Gastrocnemius medialis (tissue), 4 donors: ENCODE data around the gene FH. TPM values are rescaled to one million over a fixed set of nuclear protein-coding genes. Genes with fewer than 3 reads are reported as not detected.

Experiments
- ATAC-seq, 2 donors: fragments of 150-250 bp; one replicate each; pipeline ENCODE4 v1.9.1; 2016
- DNase-seq, 2 donors: peaks; one replicate each; pipeline ENCODE4 v3.0.0-alpha.2; 2019
- H3K27ac ChIP-seq, 4 donors: fragments of 200-600 bp; sonication (generic); 1 replicate in 1 of 4; 2 replicates in 3 of 4; pipeline ENCODE4 v1.5.1; 2016 to 2018; ENCODE audit warnings: mild to moderate bottlenecking in 2 of 4, moderate library complexity in 1 of 4
- H3K27me3 ChIP-seq, 3 donors: fragments of 200-600 bp; sonication (generic) in 2 of 3; 1 replicate in 1 of 3; 2 replicates in 2 of 3; pipeline versions ENCODE4 v1.5.1 to v1.6.0; 2016 to 2019; ENCODE audit warnings: mild to moderate bottlenecking in 1 of 3, moderate library complexity in 1 of 3
- H3K36me3 ChIP-seq, 2 donors: fragments of 200-600 bp; sonication (generic) in 1 of 2; one replicate each; pipeline ENCODE4 v1.5.1; 2017 to 2018
- H3K4me1 ChIP-seq, 2 donors: fragments of 200-600 bp; sonication (generic) in 1 of 2; one replicate each; pipeline ENCODE4 v1.5.1; 2016 to 2017; ENCODE audit warnings: mild to moderate bottlenecking in 2 of 2
- H3K4me3 ChIP-seq, 4 donors: fragments of 200-600 bp; sonication (generic) in 3 of 4; 1 replicate in 1 of 4; 2 replicates in 3 of 4; pipeline ENCODE4 v1.5.1; 2016 to 2019; ENCODE audit warnings: mild to moderate bottlenecking in 2 of 4
- H3K9me3 ChIP-seq, 3 donors: fragments of 200-600 bp; sonication (generic) in 2 of 3; 1 replicate in 1 of 3; 2 replicates in 2 of 3; pipeline ENCODE4 v1.5.1; 2016 to 2019
- POLR2A ChIP-seq, 2 donors: fragments of 450-650 bp; IDR thresholded peaks; one replicate each; pipeline ENCODE4 v1.6.1; 2017; ENCODE audit warnings: antibody characterized with exemption in 2 of 2, mild to moderate bottlenecking in 2 of 2, moderate library complexity in 2 of 2
- in situ Hi-C, 4 donors: fragments of 200-750 bp; cut with MboI; loops; one replicate each; pipeline versions ENCODE4 v1.15.0 to v1.8.0; 2017; ENCODE audit warnings: low sequenced_read_pairs in 4 of 4
- intact Hi-C: fragments of 100-400 bp; cut with DNase I; formaldehyde crosslinking; loops from one replicate; pipeline ENCODE4 v1.15.1; 2023; ENCODE audit warnings: low total_unique reads
- total RNA-seq, 4 donors: library from RNA; depleted of rRNA; stranded (reverse); fragments of >200 nt; gene quantifications; one replicate each; pipeline versions ENCODE4 v1.1.0 to v1.2.3, GENCODE V29; 2016
- TF ChIP-seq, protein P1 (sequence below), 5 experiments: fragments of 450-650 bp in 3 of 5; fragments of 200-600 bp in 2 of 5; sonication (generic) in 2 of 5; IDR thresholded peaks in 4 of 5; conservative IDR thresholded peaks in 1 of 5; 1 replicate in 4 of 5; 2 replicates in 1 of 5; pipeline ENCODE4 v1.5.1; 2016 to 2019; ENCODE audit warnings: antibody characterized with exemption in 5 of 5, mild to moderate bottlenecking in 3 of 5, moderate library complexity in 3 of 5

Gene FH
- total RNA-seq, 4 donors from 2014 or later, result 93.0 to 166 (median 112) TPM

DNA sequence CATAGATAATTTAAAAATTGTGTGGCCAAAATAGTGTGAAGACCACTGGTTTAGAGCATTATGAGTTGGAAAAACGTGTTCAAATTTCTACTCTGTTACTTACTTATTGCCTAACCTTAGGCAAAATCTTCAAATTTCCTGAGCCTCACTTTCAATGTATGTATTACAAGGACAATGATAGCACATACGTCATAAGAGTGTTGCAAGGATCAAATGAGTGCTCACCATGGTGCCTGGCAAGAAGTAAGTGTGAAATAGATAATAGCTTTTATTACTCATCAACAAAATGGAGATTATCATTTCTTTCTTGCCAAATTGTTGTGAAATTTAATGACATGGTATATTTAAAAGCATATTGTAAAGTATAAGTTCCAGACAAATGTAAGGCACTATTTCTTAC lies 57.2 kb downstream of the FH start:
- TF ChIP-seq POLR2A (IDR thresholded peaks at IDR 0.05), result no peak
- TF ChIP-seq, protein P1, sequence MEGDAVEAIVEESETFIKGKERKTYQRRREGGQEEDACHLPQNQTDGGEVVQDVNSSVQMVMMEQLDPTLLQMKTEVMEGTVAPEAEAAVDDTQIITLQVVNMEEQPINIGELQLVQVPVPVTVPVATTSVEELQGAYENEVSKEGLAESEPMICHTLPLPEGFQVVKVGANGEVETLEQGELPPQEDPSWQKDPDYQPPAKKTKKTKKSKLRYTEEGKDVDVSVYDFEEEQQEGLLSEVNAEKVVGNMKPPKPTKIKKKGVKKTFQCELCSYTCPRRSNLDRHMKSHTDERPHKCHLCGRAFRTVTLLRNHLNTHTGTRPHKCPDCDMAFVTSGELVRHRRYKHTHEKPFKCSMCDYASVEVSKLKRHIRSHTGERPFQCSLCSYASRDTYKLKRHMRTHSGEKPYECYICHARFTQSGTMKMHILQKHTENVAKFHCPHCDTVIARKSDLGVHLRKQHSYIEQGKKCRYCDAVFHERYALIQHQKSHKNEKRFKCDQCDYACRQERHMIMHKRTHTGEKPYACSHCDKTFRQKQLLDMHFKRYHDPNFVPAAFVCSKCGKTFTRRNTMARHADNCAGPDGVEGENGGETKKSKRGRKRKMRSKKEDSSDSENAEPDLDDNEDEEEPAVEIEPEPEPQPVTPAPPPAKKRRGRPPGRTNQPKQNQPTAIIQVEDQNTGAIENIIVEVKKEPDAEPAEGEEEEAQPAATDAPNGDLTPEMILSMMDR (IDR thresholded peaks at IDR 0.05 in 4 of 5, conservative IDR thresholded peaks at IDR 0.05 in 1 of 5), result no peak
- Histone ChIP-seq H3K4me3 (no peak overlapping the region), H3K4me1 (no peaks in the 10 kb centered on the region), H3K9me3 (no peaks in the 10 kb centered on the region), H3K27ac (no peak overlapping the region), H3K27me3 (no peaks in the 10 kb centered on the region), H3K36me3 (no peaks in the 10 kb centered on the region)
- intact Hi-C loops, result no loop called here
- no peak for ATAC-seq
- in situ Hi-C loops, result no loop called here
- no peak for DNase-seq

DNA sequence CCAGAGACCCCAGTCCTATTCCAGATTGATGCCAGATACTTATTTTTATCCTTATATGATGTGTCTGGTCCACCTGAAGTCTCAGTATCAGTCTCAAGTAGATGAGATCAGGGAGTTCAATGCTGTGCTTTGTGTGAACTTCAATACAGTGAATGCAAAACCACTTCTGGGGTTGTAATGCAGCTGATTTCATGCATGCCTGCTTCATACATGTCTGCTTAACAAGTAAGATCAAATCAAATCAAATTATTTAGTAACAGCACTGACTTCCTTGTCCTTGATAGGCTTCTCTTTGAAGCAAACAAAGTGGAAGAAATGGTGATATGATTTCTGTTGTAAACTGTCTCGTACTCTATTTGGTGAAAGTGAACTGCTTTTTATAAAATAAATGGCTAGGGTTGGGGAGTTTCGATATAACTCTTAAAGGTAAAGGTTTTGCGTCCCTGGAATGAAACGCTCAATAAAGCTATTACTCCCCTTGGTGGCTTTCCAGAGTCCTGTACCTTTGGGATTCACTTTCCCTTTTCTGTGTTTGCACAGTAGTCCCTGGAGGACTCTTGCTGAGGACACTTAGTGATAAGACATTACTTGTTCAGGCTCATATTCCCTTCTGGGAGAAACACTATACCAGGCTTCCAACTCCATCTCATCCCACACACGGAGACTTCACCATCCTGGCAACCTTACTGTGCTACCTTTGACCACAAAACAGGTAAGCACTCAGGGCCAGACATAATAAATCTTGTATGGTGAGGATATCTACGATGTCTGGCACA lies 59.3 kb downstream of the FH start:
- intact Hi-C loops (no loop called here), in situ Hi-C loops (no loop called here)
- no peaks in the 10 kb centered on the region for H3K4me1 ChIP-seq
- H3K4me3 ChIP-seq, result no peak overlapping the region
- ATAC-seq (no peak), DNase-seq (no peak)
- no peaks in the 10 kb centered on the region for H3K27me3 ChIP-seq
- TF ChIP-seq, protein P1 (IDR thresholded peaks at IDR 0.05 in 4 of 5, conservative IDR thresholded peaks at IDR 0.05 in 1 of 5), result no peak
- no peak for TF ChIP-seq POLR2A (IDR thresholded peaks at IDR 0.05)
- no peak overlapping the region for H3K27ac ChIP-seq
- H3K36me3 ChIP-seq, result no peaks in the 10 kb centered on the region
- no peaks in the 10 kb centered on the region for H3K9me3 ChIP-seq

DNA sequence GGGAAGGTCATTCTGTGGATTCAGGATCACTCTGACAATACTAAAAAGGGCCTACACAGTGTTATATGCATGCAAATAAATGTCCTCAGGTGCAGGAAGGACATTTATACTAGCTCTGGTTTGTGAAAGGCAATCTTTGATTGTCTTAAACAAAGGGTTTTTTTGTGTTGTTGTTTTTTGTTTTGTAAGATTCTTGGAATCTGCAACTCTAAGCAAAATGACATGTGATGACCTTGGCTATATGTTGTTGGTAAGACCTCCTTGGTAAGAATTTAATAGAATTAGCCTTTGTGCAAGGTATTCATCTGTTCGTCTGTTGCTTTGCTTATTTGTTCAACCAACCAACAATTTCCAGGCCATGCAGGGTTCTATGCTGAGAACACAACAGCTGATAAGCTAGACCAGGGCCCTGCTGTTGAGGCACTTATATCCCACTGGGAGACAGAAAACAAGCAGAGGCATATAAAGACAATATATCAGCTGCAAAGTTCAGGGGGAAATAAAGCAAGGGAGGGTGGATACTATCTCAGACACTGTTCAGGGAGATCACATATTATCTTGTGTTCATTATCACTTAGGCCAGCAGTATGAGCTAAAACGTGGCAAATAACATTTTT lies 60.3 kb downstream of the FH start:
- ATAC-seq (no peak), DNase-seq (no peak)
- Histone ChIP-seq H3K27ac (no peak overlapping the region), H3K4me1 (no peaks in the 10 kb centered on the region), H3K27me3 (no peaks in the 10 kb centered on the region), H3K9me3 (no peaks in the 10 kb centered on the region), H3K36me3 (no peaks in the 10 kb centered on the region), H3K4me3 (no peak overlapping the region)
- TF ChIP-seq POLR2A (IDR thresholded peaks at IDR 0.05), result no peak
- TF ChIP-seq, protein P1 (IDR thresholded peaks at IDR 0.05 in 4 of 5, conservative IDR thresholded peaks at IDR 0.05 in 1 of 5), result no peak
- intact Hi-C loops, result no loop called here
- in situ Hi-C loops, result no loop called here

DNA sequence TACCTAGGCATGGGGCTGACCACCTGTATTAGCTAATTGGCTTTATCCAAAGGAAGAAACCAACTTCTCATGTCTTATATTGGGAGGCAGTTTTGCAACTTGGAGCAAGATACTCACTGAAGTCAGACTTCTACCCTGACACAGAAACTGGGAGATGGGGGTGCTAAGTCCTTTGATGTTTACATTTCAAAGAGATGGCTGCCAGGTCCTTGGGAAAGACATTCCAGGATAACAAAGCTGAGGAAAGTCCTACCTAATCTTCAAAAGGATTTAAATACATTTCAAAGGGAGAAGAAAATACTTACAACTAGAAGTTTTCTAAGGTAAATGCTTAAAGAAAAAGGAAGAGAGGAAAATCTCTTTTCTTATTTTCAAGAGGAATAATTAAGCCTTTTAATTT lies 62.1 kb downstream of the FH start:
- ATAC-seq (no peak), DNase-seq (no peak)
- no peak overlapping the region for H3K27ac ChIP-seq
- in situ Hi-C loops, result no loop called here
- no peaks in the 10 kb centered on the region for H3K27me3 ChIP-seq
- H3K4me3 ChIP-seq, result no peak overlapping the region
- H3K9me3 ChIP-seq, result no peaks in the 10 kb centered on the region
- H3K4me1 ChIP-seq, result no peaks in the 10 kb centered on the region
- no peaks in the 10 kb centered on the region for H3K36me3 ChIP-seq
- intact Hi-C loops, result no loop called here
- TF ChIP-seq POLR2A (IDR thresholded peaks at IDR 0.05), result no peak
- TF ChIP-seq, protein P1 (IDR thresholded peaks at IDR 0.05 in 4 of 5, conservative IDR thresholded peaks at IDR 0.05 in 1 of 5), result no peak
